Cortex of kidney (tissue), 1 donor: ENCODE measurements around the gene NPAS1.
"Not testable (repeated sequence)": the region's sequence is repeated elsewhere in the genome, so short reads cannot be mapped to it uniquely, and the experiment has no call there.

Experiments
- DNase-seq: peaks from one replicate; lab custom pipeline; 2025; lab: John Stamatoyannopoulos, UW

NPAS1 gene

GRCh38 chr19:47047763-47048405, 28.2 kb downstream of the NPAS1 start:
- no peak for DNase-seq

- DNase-seq = no peak
Observed at GRCh38 chr19:47049307-47049700, 29.7 kb downstream of the NPAS1 start.

GRCh38 chr19:47050562-47050961, 30.9 kb downstream of the NPAS1 start:
- not testable (repeated sequence) for DNase-seq

- DNase-seq = no peak
Observed at GRCh38 chr19:47056411-47056810, 36.8 kb downstream of the NPAS1 start.

- DNase-seq = no peak
Observed at GRCh38 chr19:47057328-47057727, 37.7 kb downstream of the NPAS1 start.

- DNase-seq = no peak
Observed at GRCh38 chr19:47058621-47059022, 39.0 kb downstream of the NPAS1 start.

- no peak for DNase-seq
Observed at GRCh38 chr19:47063874-47064273, 44.2 kb downstream of the NPAS1 start.

GRCh38 chr19:47065242-47065641, 45.6 kb downstream of the NPAS1 start:
- no peak for DNase-seq

- no peak for DNase-seq
Observed at GRCh38 chr19:47066376-47067214, 47.0 kb downstream of the NPAS1 start.

- no peak for DNase-seq
Observed at GRCh38 chr19:47067215-47067847, 47.7 kb downstream of the NPAS1 start.

GRCh38 chr19:47068246-47068645, 48.6 kb downstream of the NPAS1 start:
- no peak for DNase-seq

- DNase-seq = no peak
Observed at GRCh38 chr19:47068876-47069406, 49.3 kb downstream of the NPAS1 start.

GRCh38 chr19:47069795-47070194, 50.2 kb downstream of the NPAS1 start:
- no peak for DNase-seq

- no peak for DNase-seq
Observed at GRCh38 chr19:47070756-47071155, 51.1 kb downstream of the NPAS1 start.

- DNase-seq = no peak
Observed at GRCh38 chr19:47071731-47072130, 52.1 kb downstream of the NPAS1 start.

- DNase-seq = no peak
Observed at GRCh38 chr19:47072323-47072722, 52.7 kb downstream of the NPAS1 start.

GRCh38 chr19:47073574-47073973, 53.9 kb downstream of the NPAS1 start:
- DNase-seq = no peak

GRCh38 chr19:47074621-47075020, 55.0 kb downstream of the NPAS1 start:
- DNase-seq = no peak

- no peak for DNase-seq
Observed at GRCh38 chr19:47075179-47075810, 55.7 kb downstream of the NPAS1 start.

- DNase-seq = no peak
Observed at GRCh38 chr19:47075941-47076340, 56.3 kb downstream of the NPAS1 start.

GRCh38 chr19:47078351-47078750, 58.7 kb downstream of the NPAS1 start:
- not testable (repeated sequence) for DNase-seq

GRCh38 chr19:47081095-47081494, 61.5 kb downstream of the NPAS1 start:
- no peak for DNase-seq
